Measurements from ENCODE around the gene KCNQ5.

- no peak for TF ChIP-seq PREB (CRISPR knock-in tag; IDR thresholded peaks at IDR 0.05; ENCODE audit: borderline replicate concordance)
- TF ChIP-seq, protein P1, sequence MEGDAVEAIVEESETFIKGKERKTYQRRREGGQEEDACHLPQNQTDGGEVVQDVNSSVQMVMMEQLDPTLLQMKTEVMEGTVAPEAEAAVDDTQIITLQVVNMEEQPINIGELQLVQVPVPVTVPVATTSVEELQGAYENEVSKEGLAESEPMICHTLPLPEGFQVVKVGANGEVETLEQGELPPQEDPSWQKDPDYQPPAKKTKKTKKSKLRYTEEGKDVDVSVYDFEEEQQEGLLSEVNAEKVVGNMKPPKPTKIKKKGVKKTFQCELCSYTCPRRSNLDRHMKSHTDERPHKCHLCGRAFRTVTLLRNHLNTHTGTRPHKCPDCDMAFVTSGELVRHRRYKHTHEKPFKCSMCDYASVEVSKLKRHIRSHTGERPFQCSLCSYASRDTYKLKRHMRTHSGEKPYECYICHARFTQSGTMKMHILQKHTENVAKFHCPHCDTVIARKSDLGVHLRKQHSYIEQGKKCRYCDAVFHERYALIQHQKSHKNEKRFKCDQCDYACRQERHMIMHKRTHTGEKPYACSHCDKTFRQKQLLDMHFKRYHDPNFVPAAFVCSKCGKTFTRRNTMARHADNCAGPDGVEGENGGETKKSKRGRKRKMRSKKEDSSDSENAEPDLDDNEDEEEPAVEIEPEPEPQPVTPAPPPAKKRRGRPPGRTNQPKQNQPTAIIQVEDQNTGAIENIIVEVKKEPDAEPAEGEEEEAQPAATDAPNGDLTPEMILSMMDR (IDR thresholded peaks at IDR 0.05) = no peak
- TF ChIP-seq, protein P2, sequence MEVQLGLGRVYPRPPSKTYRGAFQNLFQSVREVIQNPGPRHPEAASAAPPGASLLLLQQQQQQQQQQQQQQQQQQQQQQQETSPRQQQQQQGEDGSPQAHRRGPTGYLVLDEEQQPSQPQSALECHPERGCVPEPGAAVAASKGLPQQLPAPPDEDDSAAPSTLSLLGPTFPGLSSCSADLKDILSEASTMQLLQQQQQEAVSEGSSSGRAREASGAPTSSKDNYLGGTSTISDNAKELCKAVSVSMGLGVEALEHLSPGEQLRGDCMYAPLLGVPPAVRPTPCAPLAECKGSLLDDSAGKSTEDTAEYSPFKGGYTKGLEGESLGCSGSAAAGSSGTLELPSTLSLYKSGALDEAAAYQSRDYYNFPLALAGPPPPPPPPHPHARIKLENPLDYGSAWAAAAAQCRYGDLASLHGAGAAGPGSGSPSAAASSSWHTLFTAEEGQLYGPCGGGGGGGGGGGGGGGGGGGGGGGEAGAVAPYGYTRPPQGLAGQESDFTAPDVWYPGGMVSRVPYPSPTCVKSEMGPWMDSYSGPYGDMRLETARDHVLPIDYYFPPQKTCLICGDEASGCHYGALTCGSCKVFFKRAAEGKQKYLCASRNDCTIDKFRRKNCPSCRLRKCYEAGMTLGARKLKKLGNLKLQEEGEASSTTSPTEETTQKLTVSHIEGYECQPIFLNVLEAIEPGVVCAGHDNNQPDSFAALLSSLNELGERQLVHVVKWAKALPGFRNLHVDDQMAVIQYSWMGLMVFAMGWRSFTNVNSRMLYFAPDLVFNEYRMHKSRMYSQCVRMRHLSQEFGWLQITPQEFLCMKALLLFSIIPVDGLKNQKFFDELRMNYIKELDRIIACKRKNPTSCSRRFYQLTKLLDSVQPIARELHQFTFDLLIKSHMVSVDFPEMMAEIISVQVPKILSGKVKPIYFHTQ (CRISPR knock-in tag; IDR thresholded peaks at IDR 0.05) = no peak
- TF ChIP-seq FOXK1 (CRISPR knock-in tag; IDR thresholded peaks at IDR 0.05) = no peak
These were observed 344.9 kb downstream of the KCNQ5 start for GRCh38 chr6:72966628-72967280.

Data from WTC11 (cell line).